HEK293 (cell line): ENCODE results near the gene HAO1.

ENCODE experiments used
- CTCF ChIA-PET: fragments of 350-600 bp; formaldehyde crosslinking; extraction: SDS; loops from one replicate; lab custom pipeline; 2021; ENCODE audit warnings: antibody characterized with exemption; lab: Yijun Ruan, JAX
- POLR2A ChIA-PET: fragments of 300-600 bp; formaldehyde crosslinking; extraction: SDS; loops from one replicate; lab custom pipeline; 2020; ENCODE audit warnings: antibody characterized with exemption, inconsistent platforms; lab: Yijun Ruan, JAX
- H3K27ac ChIP-seq: fragments of 200-500 bp; sonication (Bioruptor generic); 2 replicates; pipeline ENCODE4 v1.5.1; 2014; ENCODE audit warnings: low read depth, low read length, control low read depth, inconsistent platforms; ENCODE audit errors: extremely low read depth
- H3K36me3 ChIP-seq, 2 experiments: fragments of 200-500 bp in 1 of 2; sonication (Bioruptor generic) in 1 of 2; 1 replicate in 1 of 2; 2 replicates in 1 of 2; pipeline ENCODE4 v1.5.1; 2014 to 2017; ENCODE audit warnings: inconsistent platforms in 2 of 2, low read length in 2 of 2; ENCODE audit not compliant: control insufficient read depth in 2 of 2, insufficient read depth in 1 of 2
- H3K4me1 ChIP-seq: fragments of 200-500 bp; sonication (Bioruptor generic); 2 replicates; pipeline ENCODE4 v1.5.1; 2014; ENCODE audit warnings: mild to moderate bottlenecking, low read length, inconsistent platforms; ENCODE audit not compliant: control insufficient read depth, insufficient read depth
- H3K4me3 ChIP-seq: 2 replicates; pipeline ENCODE4 v1.5.1; 2011; ENCODE audit warnings: low read depth, mild to moderate bottlenecking, control low read depth, low read length, moderate library complexity
- H3K9me3 ChIP-seq: fragments of 200-500 bp; sonication (Bioruptor generic); 2 replicates; pipeline ENCODE4 v1.5.1; 2014; ENCODE audit warnings: low read depth, low read length, inconsistent platforms; ENCODE audit not compliant: control insufficient read depth, insufficient read depth
- SETDB1 ChIP-seq: IDR thresholded peaks from one replicate; pipeline ENCODE4 v1.6.1; 2017; ENCODE audit warnings: mild to moderate bottlenecking, low read length, moderate library complexity, mixed read lengths; ENCODE audit not compliant: insufficient read length
- SP2 ChIP-seq: fragments of 450-650 bp; formaldehyde crosslinking; IDR thresholded peaks from 2 replicates; pipeline ENCODE4 v1.5.1; 2016; ENCODE audit warnings: missing biosample characterization, missing genetic modification characterization
- WT1 ChIP-seq: fragments of 450-650 bp; formaldehyde crosslinking; IDR thresholded peaks from 2 replicates; pipeline ENCODE4 v1.5.1; 2016; ENCODE audit warnings: missing biosample characterization, missing genetic modification characterization
- YY2 ChIP-seq: fragments of 450-650 bp; formaldehyde crosslinking; IDR thresholded peaks from 2 replicates; pipeline ENCODE4 v1.5.1; 2016; ENCODE audit warnings: missing biosample characterization, missing genetic modification characterization
- ZBTB49 ChIP-seq: fragments of 450-650 bp; formaldehyde crosslinking; IDR thresholded peaks from 2 replicates; pipeline ENCODE4 v1.5.1; 2016; ENCODE audit warnings: missing biosample characterization, missing genetic modification characterization, low read depth
- ZFP37 ChIP-seq: fragments of 450-650 bp; formaldehyde crosslinking; IDR thresholded peaks from 2 replicates; pipeline ENCODE4 v1.5.1; 2016; ENCODE audit warnings: missing biosample characterization, missing genetic modification characterization
- ZNF114 ChIP-seq: fragments of 450-650 bp; formaldehyde crosslinking; IDR thresholded peaks from 2 replicates; pipeline ENCODE4 v1.5.0; 2017; ENCODE audit warnings: missing biosample characterization, missing genetic modification characterization
- ZNF155 ChIP-seq: fragments of 450-650 bp; formaldehyde crosslinking; IDR thresholded peaks from 2 replicates; pipeline ENCODE4 v1.5.1; 2016; ENCODE audit warnings: missing biosample characterization, missing genetic modification characterization
- ZNF211 ChIP-seq: fragments of 450-650 bp; formaldehyde crosslinking; IDR thresholded peaks from 2 replicates; pipeline ENCODE4 v1.5.1; 2016; ENCODE audit warnings: low read depth, missing biosample characterization, missing genetic modification characterization
- ZNF223 ChIP-seq: fragments of 450-650 bp; formaldehyde crosslinking; IDR thresholded peaks from 2 replicates; pipeline ENCODE4 v1.5.1; 2016; ENCODE audit warnings: missing biosample characterization, missing genetic modification characterization
- ZNF274 ChIP-seq, 2 experiments: fragments of 200-500 bp in 1 of 2; fragments of 450-650 bp in 1 of 2; sonication (Bioruptor generic) in 1 of 2; formaldehyde crosslinking in 1 of 2; IDR thresholded peaks; 2 replicates each; pipeline versions ENCODE4 v1.5.1 to v1.6.1; 2014 to 2016; ENCODE audit warnings: borderline replicate concordance in 1 of 2, inconsistent platforms in 1 of 2, low read length in 1 of 2, missing biosample characterization in 1 of 2, missing genetic modification characterization in 1 of 2
- ZNF302 ChIP-seq: fragments of 450-650 bp; formaldehyde crosslinking; IDR thresholded peaks from 2 replicates; pipeline ENCODE4 v1.5.1; 2016; ENCODE audit warnings: missing biosample characterization, missing genetic modification characterization, low read depth
- ZNF449 ChIP-seq: fragments of 450-650 bp; formaldehyde crosslinking; IDR thresholded peaks from 2 replicates; pipeline ENCODE4 v1.5.1; 2017; ENCODE audit warnings: missing biosample characterization, mild to moderate bottlenecking, missing genetic modification characterization, moderate library complexity
- ZNF560 ChIP-seq: fragments of 450-650 bp; formaldehyde crosslinking; IDR thresholded peaks from 2 replicates; pipeline ENCODE4 v1.5.1; 2017; ENCODE audit warnings: missing biosample characterization, missing genetic modification characterization, borderline replicate concordance
- ZNF585B ChIP-seq: fragments of 450-650 bp; formaldehyde crosslinking; IDR thresholded peaks from 2 replicates; pipeline ENCODE4 v1.5.1; 2016; ENCODE audit warnings: missing biosample characterization, missing genetic modification characterization
- ZNF623 ChIP-seq: fragments of 450-650 bp; formaldehyde crosslinking; IDR thresholded peaks from 2 replicates; pipeline ENCODE4 v1.5.1; 2016; ENCODE audit warnings: missing biosample characterization, missing genetic modification characterization
- ZNF645 ChIP-seq: fragments of 450-650 bp; formaldehyde crosslinking; IDR thresholded peaks from 2 replicates; pipeline ENCODE4; 2016; ENCODE audit warnings: missing biosample characterization, missing genetic modification characterization
- ZNF776 ChIP-seq: fragments of 450-650 bp; formaldehyde crosslinking; IDR thresholded peaks from 2 replicates; pipeline ENCODE4 v1.5.0; 2017; ENCODE audit warnings: missing biosample characterization, missing genetic modification characterization, borderline replicate concordance

HAO1 gene

GRCh38 chr20:7893014-7893730, 47.1 kb downstream of the HAO1 start (continued):
- TF ChIP-seq ZNF302 (tag by site-specific recombination), result no peak
- no peak for TF ChIP-seq ZNF560 (tag by site-specific recombination)

GRCh38 chr20:7891705-7892104, 48.6 kb downstream of the HAO1 start:
- ChIA-PET CTCF (no interaction called here), POLR2A (no interaction called here)
- Histone ChIP-seq H3K27ac (no peak overlapping the region), H3K4me3 (no peak overlapping the region), H3K36me3 (no peaks in the 10 kb centered on the region), H3K9me3 (no peaks in the 10 kb centered on the region), H3K4me1 (no peaks in the 10 kb centered on the region)
- TF ChIP-seq ZNF645 (no peak), WT1 (tag by site-specific recombination) (no peak), ZNF449 (tag by site-specific recombination) (no peak), YY2 (tag by site-specific recombination) (no peak), SETDB1 (no peak), ZNF155 (tag by site-specific recombination) (no peak), ZBTB49 (no peak), ZNF114 (no peak), ZNF585B (tag by site-specific recombination) (no peak)

- POLR2A ChIA-PET, result no interaction called here
- Histone ChIP-seq H3K4me3 (no peak overlapping the region), H3K36me3 (no peaks in the 10 kb centered on the region), H3K4me1 (no peaks in the 10 kb centered on the region), H3K9me3 (no peaks in the 10 kb centered on the region), H3K27ac (no peak overlapping the region)
- no peak for TF ChIP-seq ZNF623 (tag by site-specific recombination)
- TF ChIP-seq ZNF211, result no peak
- TF ChIP-seq ZNF114, result no peak
- TF ChIP-seq ZNF223 (tag by site-specific recombination), result no peak
- no peak for TF ChIP-seq ZFP37 (tag by site-specific recombination)
- TF ChIP-seq ZNF274 (IDR thresholded peaks at IDR 0.05; ENCODE audit: low read length), result no peak
- no peak for TF ChIP-seq ZNF274 (tag by site-specific recombination; IDR thresholded peaks at IDR 0.05; ENCODE audit: borderline replicate concordance)
- no peak for TF ChIP-seq SP2 (tag by site-specific recombination)
- TF ChIP-seq ZNF776 (tag by site-specific recombination), result no peak
- CTCF ChIA-PET, result no interaction called here
Measured at GRCh38 chr20:7889736-7890135, 50.5 kb downstream of the HAO1 start.
